PFSK-1 (cell line): ENCODE data around the gene CD300LD.

Source experiments
- FOXP2 ChIP-seq: optimal IDR thresholded peaks from 2 replicates; pipeline ENCODE3; 2011; ENCODE audit warnings: borderline replicate concordance, control low read depth, inconsistent platforms; ENCODE audit not compliant: insufficient read depth; ENCODE audit errors: extremely low read length, extremely low read depth
- POLR2AphosphoS5 ChIP-seq: IDR thresholded peaks from 2 replicates; pipeline ENCODE4 v1.6.1; 2012; ENCODE audit warnings: low read depth, mild to moderate bottlenecking, control low read depth, low read length, moderate library complexity
- REST ChIP-seq, 2 experiments: IDR thresholded peaks; 2 replicates each; pipeline versions ENCODE4 v1.6.1 to v1.8.0; 2011 to 2012; ENCODE audit warnings: low read depth in 2 of 2, low read length in 2 of 2, control low read depth in 1 of 2, inconsistent platforms in 1 of 2, mild to moderate bottlenecking in 1 of 2, moderate library complexity in 1 of 2; ENCODE audit not compliant: insufficient read depth in 1 of 2
- SIN3A ChIP-seq: IDR thresholded peaks from 2 replicates; pipeline ENCODE4 v1.6.1; 2012; ENCODE audit warnings: mild to moderate bottlenecking, low read length, moderate library complexity, borderline replicate concordance; ENCODE audit not compliant: insufficient read depth
- TAF1 ChIP-seq: IDR thresholded peaks from 2 replicates; pipeline ENCODE4 v1.6.1; 2012; ENCODE audit warnings: low read length, control low read depth, borderline replicate concordance; ENCODE audit not compliant: insufficient read depth

Gene CD300LD

GRCh38 chr17:74606050-74606449, 14.0 kb upstream of the CD300LD start:
- no peak for TF ChIP-seq FOXP2
- TF ChIP-seq SIN3A = no peak
- no peak for TF ChIP-seq TAF1
- TF ChIP-seq REST (IDR thresholded peaks at IDR 0.05; ENCODE audit: insufficient read depth in 1 of 2, low read depth in 2 of 2, low read length in 2 of 2) = no peak
- TF ChIP-seq POLR2AphosphoS5 = no peak

GRCh38 chr17:74605361-74605760, 13.3 kb upstream of the CD300LD start:
- TF ChIP-seq SIN3A (no peak), REST (IDR thresholded peaks at IDR 0.05; ENCODE audit: insufficient read depth in 1 of 2, low read depth in 2 of 2, low read length in 2 of 2) (no peak), POLR2AphosphoS5 (no peak), TAF1 (no peak), FOXP2 (no peak)

- no peak for TF ChIP-seq SIN3A
- no peak for TF ChIP-seq FOXP2
- no peak for TF ChIP-seq TAF1
- no peak for TF ChIP-seq POLR2AphosphoS5
- no peak for TF ChIP-seq REST (IDR thresholded peaks at IDR 0.05; ENCODE audit: insufficient read depth in 1 of 2, low read depth in 2 of 2, low read length in 2 of 2)
Measured at GRCh38 chr17:74604761-74605160, 12.7 kb upstream of the CD300LD start.

GRCh38 chr17:74604200-74604599, 12.1 kb upstream of the CD300LD start:
- TF ChIP-seq TAF1 (no peak), FOXP2 (no peak), REST (IDR thresholded peaks at IDR 0.05; ENCODE audit: insufficient read depth in 1 of 2, low read depth in 2 of 2, low read length in 2 of 2) (no peak), POLR2AphosphoS5 (no peak), SIN3A (no peak)

GRCh38 chr17:74603746-74604145, 11.7 kb upstream of the CD300LD start:
- TF ChIP-seq REST (IDR thresholded peaks at IDR 0.05; ENCODE audit: insufficient read depth in 1 of 2, low read depth in 2 of 2, low read length in 2 of 2) (no peak), TAF1 (no peak), FOXP2 (no peak), SIN3A (no peak), POLR2AphosphoS5 (no peak)
